HuH-7.5 (cell line): ENCODE data around the gene ART1.
"Not testable (repeated sequence)": the region's sequence is repeated elsewhere in the genome, so short reads cannot be mapped to it uniquely, and the experiment has no call there.

Experiments
- DNase-seq: peaks from one replicate; pipeline ENCODE4 v3.0.0; 2011; ENCODE audit warnings: low spot score

The ART1 gene

GRCh38 chr11:3632070-3632660 is 12.8 kb upstream of the ART1 start:
- DNase-seq = no peak

GRCh38 chr11:3635641-3636375 is 9.1 kb upstream of the ART1 start:
- no peak for DNase-seq

- DNase-seq = no peak
These were observed 7.7 kb upstream of the ART1 start for GRCh38 chr11:3637201-3637600.

- no peak for DNase-seq
These were observed 6.4 kb upstream of the ART1 start for GRCh38 chr11:3638513-3638912.

GRCh38 chr11:3639841-3640240 is 5.1 kb upstream of the ART1 start:
- DNase-seq = no peak

GRCh38 chr11:3641191-3641590 is 3.7 kb upstream of the ART1 start:
- no peak for DNase-seq

- DNase-seq = no peak
These were observed 3.2 kb upstream of the ART1 start, which contains the start of gene ART5 for GRCh38 chr11:3641701-3642070. ART5 (minus strand) TSS chr11:3641992; CDS start chr11:3641862, 130 bp downstream.

GRCh38 chr11:3642071-3642951 is 2.6 kb upstream of the ART1 start:
- DNase-seq = peak; percentile 58

GRCh38 chr11:3643102-3643546 is 1.8 kb upstream of the ART1 start:
- DNase-seq = not testable (repeated sequence)

GRCh38 chr11:3645552-3645951 is 624 bp downstream of the ART1 start:
- DNase-seq = no peak

GRCh38 chr11:3648843-3649242 is 3.9 kb downstream of the ART1 start:
- not testable (repeated sequence) for DNase-seq

- not testable (repeated sequence) for DNase-seq
These were observed 4.4 kb downstream of the ART1 start for GRCh38 chr11:3649374-3649773.

- not testable (repeated sequence) for DNase-seq
These were observed 7.6 kb downstream of the ART1 start for GRCh38 chr11:3652514-3652913.

GRCh38 chr11:3655547-3655946 is 10.6 kb downstream of the ART1 start:
- no peak for DNase-seq

GRCh38 chr11:3657331-3657730 is 12.4 kb downstream of the ART1 start:
- DNase-seq = not testable (repeated sequence)

GRCh38 chr11:3658252-3658651 is 13.3 kb downstream of the ART1 start:
- DNase-seq = no peak

GRCh38 chr11:3659595-3660515 is 14.9 kb downstream of the ART1 start:
- no peak for DNase-seq

GRCh38 chr11:3660960-3661359 is 16.0 kb downstream of the ART1 start:
- DNase-seq = no peak

GRCh38 chr11:3662856-3663255 is 17.9 kb downstream of the ART1 start:
- DNase-seq = no peak

- DNase-seq = no peak
These were observed 19.2 kb downstream of the ART1 start for GRCh38 chr11:3664032-3664630.

GRCh38 chr11:3665336-3666022 is 20.6 kb downstream of the ART1 start:
- no peak for DNase-seq
